GM18907 (cell line): Measurements from ENCODE around the gene CEP152.

Source experiments
- ATAC-seq: cut with Tn5 transposase; IDR thresholded peaks from one replicate; pipeline ENCODE4 v1.9.1; 2021; ENCODE audit warnings: mild to moderate bottlenecking, moderate library complexity; ENCODE audit not compliant: unreplicated experiment

Gene CEP152

GRCh38 chr15:48708641-48709040 is 102.2 kb downstream of the CEP152 start:
- no peak for ATAC-seq

DNA sequence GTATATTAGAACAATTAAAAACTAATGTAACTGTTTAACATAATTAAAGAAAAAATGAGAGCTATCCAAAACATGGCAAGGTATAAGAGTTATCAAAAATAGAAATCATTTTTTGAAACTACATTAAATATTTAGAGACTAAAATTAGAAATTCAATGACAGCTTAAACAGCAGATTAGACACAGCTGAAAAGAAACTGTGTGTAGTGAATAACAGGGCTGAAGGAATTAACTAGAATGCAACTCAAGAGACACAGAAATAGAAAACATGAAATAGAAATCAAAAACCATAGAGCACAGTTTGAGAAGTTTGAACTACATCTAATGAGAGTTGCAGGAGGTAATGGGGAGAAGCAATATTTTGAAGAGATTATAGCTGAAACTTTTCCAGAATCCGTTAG is 105.5 kb downstream of the CEP152 start:
- no peak for ATAC-seq

- ATAC-seq = no peak
Measured at GRCh38 chr15:48703544-48703943, 107.3 kb downstream of the CEP152 start.

- ATAC-seq = no peak
Measured at GRCh38 chr15:48702569-48703236, 108.2 kb downstream of the CEP152 start.

- no peak for ATAC-seq
Measured at GRCh38 chr15:48696627-48697312, 114.1 kb downstream of the CEP152 start.

DNA sequence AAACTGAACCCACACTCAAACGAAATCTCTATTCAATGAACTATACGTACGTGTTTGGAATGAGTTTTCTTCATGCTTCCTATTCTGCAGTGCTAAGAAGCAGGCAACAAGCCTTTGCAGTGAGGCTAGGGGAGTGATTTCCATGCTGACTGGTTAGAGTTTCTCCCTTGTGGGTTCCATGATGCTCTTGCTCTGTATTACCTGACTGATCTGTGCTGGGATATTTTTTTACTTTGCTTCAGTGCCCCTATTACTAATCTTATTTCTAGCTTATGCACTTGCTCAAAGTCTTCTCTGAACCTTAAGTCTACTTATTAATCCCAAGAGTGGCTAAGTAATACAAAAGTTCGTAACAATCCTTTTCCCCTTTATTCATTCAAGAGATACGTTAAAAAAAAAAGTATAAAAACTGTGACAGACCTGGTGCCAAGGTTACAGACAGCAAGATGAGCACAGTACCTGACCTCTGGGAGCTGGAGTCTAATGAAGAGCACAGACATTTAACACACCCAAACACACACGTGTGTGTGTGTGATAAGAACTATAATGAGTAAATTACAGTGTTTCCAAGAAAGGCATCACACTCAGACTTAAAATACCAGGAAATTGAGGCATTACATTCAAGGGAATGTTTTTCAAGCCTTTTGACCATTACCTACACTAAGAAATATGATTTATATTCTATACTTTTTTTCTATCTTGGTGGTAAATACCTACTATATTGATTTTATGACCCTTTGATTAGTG is 114.9 kb downstream of the CEP152 start:
- no peak for ATAC-seq

DNA sequence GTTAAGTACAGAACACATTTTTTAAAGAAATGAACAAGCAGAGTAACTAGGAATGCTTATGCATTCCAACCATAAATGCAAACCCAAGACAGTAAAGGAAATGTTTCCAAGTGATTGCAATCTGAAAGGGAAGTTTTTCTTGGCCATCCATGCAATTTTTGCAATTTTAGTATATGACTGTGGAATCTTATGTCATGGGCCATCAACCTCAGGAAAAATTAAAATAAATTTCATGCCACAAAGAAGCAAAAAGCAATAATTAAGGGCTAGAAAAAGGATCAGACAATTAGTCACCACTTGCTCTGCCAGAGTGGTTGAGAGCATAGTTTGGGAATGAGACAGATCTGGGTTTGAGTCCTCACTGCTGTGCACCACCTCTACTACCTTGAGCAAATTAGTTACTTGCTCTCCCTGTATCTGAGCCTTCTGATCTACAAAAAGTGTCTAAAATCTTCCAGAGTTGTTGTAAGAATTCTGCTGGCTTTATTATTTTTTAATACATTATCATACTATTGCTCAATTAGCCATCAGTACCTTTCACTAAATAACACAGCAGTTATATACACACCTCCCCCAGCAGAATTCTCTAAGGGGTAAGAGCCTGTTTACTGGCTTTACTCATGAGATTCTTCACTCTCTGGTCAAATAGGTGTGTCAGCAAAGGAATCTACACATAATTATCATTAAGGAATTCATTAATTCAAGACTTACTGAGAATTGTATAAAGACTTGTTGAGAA is 115.6 kb downstream of the CEP152 start:
- no peak for ATAC-seq

GRCh38 chr15:48693484-48693883 is 117.4 kb downstream of the CEP152 start:
- no peak for ATAC-seq

DNA sequence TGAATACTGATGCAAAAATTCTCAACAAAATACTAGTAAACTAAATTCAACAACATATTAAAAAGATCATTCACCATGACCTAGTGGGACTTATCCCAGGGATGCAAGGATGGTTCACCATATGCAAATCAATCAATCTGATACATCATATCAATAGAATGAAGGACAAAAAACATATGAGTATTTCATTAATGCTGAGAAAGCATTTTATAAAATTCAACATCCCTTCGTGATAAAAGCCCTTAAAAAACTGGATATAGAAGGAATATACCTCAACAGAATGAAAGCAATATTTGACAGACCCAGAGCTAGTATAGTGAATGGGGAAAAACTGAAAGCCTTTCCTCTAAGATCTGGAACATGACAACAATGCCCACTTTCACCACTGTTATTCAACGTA is 122.4 kb downstream of the CEP152 start:
- no peak for ATAC-seq
